Stimulated activated CD4-positive, alpha-beta T cell treated with anti-CD3 and anti-CD28 coated beads, Interleukin-4, amount 100 ng/mL, for 48 hours (primary cell): Measurements from ENCODE around the gene SUSD6.

Experiments used
- DNase-seq, 2 donors: peaks; one replicate each; pipeline ENCODE4 v3.0.0-alpha.2; 2020; ENCODE audit warnings: low read depth in 2 of 2

Gene SUSD6

DNA sequence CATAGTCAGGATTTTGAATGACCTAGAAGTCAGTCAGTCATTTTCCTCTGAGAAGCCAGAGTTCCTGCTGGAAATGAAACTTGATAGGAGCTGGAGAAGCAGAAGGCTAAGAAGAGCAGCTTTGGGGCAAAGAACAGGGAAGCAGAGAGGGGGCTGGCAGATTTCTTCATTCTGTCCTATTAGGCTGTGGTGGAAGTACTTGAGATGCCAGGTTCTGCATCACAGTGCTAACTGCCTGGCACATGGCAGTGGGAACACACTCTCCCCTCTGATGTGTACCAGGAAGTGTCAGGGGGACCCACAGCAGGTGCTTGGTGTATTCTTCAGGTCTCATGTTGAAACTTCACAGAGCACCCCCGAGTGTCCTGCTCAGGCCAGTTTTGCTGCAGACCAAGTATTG lies 61.0 kb downstream of the SUSD6 start:
- DNase-seq, result no peak

DNA sequence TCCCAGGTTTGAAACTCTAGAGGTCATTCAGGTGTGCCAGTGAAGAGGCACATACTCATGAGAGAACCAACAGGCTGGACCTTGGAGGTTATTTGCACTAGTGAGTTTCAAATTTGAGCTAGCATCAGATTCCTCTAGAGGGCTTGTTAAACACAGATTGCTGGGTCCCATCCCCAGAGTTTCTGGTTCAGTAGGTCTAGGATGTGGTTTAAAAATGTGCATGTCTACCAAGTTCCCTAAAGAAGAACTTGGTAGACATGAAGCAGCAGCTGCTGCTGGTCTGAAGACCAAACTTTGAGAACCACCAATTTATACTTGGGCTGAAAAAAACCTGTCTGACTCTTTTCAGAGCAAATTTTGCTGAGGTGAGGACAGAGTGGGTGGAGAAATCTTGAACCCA lies 61.7 kb downstream of the SUSD6 start:
- DNase-seq, result no peak

DNA sequence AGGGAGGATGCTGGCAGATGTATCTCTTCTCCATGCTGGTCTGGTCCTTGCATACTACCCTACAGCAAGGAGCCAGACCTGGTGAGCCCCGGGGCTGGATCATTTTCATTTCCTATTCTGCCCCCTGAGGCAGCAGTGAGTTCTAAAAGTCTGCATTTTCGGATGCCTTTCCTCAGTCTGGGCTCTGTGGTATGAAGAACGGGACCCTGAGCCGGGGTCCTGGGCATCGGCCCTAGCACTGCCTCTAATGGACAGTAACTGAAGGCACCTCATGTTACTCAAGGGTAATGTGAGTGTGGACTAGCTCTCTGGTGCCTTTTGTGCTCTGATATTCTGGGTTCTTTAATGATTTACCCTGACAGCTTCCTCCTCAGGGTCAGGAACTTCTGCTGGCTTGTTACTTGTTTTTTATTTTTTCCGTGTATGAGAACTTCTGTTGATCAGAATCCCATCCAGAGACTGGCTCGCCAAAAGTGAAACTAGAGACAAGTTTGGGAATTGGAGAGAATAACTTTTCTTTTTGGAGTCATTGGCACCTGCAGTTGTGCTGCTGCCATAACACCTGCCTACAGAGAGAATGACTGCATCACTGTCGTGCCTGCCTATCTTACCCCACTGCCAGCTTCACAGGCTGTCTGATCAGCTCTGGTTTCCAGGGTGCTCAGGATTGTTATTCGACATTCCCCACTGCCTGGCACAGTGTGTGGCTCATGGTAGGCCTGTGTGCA lies 62.3 kb downstream of the SUSD6 start:
- no peak for DNase-seq

- no peak for DNase-seq
Measured at GRCh38 chr14:69674546-69675244, 63.3 kb downstream of the SUSD6 start.

- DNase-seq, result no peak
Measured at GRCh38 chr14:69675245-69675583, 63.8 kb downstream of the SUSD6 start.

GRCh38 chr14:69675877-69676416 lies 64.6 kb downstream of the SUSD6 start:
- DNase-seq, result no peak

- DNase-seq, result no peak
Measured at GRCh38 chr14:69676723-69677122, 65.3 kb downstream of the SUSD6 start.

DNA sequence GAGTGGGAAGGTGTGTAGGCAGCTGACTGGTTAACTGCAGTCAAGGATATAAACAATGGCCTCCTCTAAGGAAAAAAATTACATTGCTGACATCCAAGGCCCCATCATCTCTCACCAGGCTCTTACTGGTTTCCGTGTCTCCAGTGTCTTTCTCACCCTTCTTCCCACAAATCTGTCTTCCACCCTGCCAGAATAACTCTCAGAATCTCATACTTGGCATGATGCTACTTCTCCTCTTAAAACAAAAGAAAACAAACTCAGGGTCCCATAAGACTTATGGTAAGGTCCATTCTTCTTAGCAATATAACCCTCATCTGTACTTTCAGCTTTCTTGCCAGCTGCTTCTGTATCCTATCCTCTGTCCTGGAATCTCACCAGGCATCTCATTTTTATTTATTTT lies 68.9 kb downstream of the SUSD6 start:
- DNase-seq, result no peak

DNA sequence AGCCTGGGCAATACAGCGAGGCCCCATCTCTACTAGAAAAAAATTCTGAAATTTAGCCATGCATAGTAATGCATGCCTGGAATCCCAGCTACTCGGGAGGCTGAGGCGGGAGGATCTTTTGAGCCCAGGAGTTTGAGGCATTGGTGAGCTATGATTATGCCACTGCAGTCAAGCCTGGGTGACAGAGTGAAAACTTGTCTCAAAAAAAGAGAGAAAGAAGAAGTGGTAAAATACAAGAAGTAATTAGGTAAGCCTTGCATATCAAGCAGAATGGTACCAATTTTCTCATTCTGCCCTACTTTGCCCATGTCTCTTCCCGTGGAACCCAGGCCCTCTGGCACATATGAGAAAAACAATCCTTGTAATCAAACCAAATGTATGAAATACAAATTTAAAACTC lies 70.7 kb downstream of the SUSD6 start:
- no peak for DNase-seq

DNA sequence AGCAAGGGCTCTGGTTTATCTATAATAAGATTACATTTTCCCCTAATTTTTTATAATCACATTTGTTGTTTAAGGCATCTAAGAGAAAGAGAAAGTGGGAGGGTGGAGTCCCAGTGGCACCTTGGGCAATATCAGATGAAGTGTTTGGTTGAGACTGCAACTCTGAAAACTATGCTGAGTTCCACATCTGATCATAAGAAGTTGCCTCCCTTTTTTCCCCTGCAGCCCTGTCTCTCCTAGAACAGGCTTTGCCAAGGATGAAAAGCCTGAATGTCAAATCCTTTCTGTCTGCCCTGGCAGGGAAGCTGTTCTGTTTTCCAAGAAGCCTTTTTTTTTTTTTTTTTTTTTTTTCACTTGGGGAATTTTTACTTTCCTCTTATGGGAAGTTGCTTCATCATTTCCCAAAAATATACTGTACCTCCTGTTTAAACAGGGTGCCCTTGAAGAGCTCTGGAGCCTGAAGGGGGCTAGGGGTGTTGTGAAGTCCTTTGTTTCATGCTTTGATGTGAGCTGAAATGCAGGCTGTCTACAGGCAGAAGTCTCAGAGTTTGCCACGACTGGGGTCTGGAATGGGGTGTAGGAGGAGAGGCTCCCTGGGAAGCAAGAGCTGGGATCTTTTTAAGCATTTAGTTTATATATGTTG lies 71.3 kb downstream of the SUSD6 start:
- DNase-seq, result no peak

DNA sequence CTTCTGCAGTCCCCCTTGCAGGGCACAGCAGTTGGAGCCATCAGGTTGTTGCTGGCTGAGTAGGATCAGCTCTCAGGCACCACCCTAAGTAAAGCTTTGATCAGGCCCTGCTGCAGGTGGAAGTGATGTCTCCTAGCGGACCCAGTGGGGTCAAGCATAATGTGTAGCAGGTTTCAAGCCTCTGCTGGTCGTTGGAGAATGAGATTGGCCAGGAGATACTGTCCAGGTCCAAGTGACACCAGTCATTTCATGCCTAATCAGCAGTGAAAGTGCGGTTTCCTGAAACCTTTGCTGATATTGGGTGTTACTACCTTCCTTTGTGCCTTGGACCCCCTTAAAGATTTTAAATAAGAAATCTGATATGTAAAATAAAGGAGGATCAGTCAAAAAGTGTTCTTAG lies 72.6 kb downstream of the SUSD6 start:
- DNase-seq, result no peak

DNA sequence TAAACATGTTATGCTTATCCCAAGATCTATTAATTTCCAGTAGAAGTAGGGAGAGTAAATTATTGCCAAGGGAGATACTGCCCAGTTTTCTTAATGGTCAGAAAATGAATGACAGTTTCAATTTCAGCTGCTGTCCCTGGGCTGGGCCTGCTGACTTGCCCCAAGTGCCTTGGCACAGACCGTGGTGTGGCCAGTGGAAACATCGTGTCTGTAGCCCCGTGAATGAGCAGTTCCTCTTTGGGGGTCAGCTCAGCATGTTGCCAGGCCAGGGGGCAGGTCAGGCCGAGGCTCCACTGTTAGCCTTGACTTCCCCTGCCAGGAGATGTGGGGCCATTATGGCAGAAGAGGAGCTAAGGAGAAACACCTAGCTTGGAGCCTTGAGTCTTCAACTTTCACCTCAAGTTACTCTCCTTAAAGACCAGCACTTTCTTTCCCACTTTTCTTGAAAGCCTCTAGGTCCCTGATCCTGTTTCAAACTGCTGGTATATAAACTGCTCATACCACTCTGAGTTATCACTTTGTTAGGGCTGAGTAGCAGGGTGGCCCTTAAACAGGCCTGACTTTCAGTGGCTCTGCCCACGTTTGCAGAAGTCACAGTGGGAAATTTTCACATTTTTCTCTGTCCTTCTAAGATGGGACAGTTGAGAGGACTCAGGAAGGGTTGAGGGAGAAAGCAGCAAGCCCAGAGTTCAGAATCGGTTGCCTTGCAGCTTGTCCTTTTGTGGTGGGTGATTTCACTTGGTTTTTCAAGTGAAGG lies 73.2 kb downstream of the SUSD6 start:
- DNase-seq, result no peak

DNA sequence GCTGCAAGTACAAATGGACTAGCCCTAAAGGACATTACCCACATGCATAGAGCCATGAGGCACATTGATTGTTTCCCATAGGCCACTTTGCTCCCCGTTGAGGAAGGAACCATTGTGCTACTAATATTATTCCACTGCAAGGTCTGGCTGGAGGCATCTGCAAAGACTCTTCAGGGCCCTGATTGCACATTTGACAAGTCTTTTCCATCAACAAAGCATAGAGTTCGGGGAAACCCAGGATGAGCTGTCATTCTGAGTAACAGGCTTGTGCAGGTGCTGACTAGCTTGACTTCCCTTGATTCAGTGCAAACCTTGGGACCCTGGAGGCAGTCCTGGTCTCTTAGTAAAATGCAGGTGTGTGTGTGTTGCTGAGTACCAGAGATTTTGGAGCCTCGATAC lies 73.8 kb downstream of the SUSD6 start:
- peak in 1 of 2 donors; percentile 71 for DNase-seq

GRCh38 chr14:69685716-69686115 lies 74.3 kb downstream of the SUSD6 start:
- no peak for DNase-seq

DNA sequence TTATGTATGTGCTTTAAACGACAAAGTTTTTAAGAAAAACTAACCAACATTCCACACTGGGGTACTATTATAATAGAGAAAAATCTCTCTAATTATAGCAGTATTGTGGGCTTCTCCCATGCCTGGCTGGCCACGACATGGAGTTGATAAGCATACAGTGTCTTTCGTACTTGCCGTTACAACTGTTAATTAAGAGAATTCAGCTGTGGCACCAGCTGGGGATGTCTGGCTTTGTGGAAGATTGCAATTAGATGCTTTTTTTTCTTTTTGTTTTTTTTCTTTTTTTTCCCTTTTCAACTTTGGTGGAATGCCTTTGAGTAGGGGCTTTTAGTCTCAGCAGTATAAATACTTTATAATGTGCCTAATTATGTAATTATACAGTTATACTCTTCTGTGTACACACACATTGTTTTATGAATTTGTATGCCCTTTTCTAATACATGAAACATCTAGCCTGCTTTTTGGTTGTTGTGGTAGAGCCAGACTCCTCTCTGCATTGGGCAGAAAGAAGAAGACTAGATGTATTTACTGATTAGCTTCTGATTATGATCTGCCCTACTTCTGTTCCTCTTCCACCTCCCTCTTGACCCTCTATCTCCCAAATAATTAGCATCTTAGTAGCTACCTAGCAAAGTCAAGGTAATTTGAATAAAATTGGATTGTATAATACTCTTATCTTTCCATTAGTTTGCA lies 76.4 kb downstream of the SUSD6 start:
- DNase-seq, result no peak

GRCh38 chr14:69688299-69688649 lies 76.9 kb downstream of the SUSD6 start:
- DNase-seq, result no peak

DNA sequence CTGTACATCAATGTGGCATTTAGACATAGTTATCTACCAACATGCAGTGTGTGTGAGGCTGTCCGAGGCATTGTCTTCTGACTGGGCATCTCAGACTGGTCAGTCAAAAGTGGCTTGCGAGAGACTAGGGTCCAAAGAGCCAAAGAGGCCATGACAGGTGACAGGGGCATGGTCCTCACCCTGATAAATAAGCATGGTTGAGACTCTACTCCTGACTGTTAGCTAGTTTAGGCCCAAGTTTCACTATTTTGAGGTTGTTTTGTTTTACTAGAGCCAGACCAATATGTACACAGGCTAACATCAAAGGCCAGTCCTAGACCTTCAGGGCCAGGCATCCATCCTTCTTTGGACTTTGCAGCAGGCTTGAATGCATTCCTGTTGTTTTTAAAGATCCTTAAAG lies 78.6 kb downstream of the SUSD6 start:
- DNase-seq, result no peak

- no peak for DNase-seq
Measured at GRCh38 chr14:69692594-69692993, 81.2 kb downstream of the SUSD6 start.

DNA sequence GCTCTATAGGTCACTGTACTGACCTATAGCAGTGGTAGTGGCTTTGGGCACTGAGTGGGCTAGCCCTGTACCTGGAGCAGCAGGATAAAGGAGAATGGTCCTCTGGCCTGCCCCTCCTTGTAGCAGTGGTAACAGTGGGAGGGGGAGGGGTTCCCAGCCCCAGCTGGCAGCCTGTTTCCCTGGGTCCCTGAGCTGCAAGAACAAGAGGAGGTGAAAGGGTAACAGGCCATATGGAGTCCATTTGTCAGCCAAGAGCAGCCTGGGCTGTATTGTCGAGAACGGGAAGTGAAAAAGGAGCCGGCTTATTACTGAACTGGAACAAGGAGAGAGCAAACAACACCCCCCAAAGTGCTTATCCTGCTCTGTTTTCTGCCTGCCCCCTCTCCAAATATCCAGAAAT lies 81.7 kb downstream of the SUSD6 start:
- no peak for DNase-seq

DNA sequence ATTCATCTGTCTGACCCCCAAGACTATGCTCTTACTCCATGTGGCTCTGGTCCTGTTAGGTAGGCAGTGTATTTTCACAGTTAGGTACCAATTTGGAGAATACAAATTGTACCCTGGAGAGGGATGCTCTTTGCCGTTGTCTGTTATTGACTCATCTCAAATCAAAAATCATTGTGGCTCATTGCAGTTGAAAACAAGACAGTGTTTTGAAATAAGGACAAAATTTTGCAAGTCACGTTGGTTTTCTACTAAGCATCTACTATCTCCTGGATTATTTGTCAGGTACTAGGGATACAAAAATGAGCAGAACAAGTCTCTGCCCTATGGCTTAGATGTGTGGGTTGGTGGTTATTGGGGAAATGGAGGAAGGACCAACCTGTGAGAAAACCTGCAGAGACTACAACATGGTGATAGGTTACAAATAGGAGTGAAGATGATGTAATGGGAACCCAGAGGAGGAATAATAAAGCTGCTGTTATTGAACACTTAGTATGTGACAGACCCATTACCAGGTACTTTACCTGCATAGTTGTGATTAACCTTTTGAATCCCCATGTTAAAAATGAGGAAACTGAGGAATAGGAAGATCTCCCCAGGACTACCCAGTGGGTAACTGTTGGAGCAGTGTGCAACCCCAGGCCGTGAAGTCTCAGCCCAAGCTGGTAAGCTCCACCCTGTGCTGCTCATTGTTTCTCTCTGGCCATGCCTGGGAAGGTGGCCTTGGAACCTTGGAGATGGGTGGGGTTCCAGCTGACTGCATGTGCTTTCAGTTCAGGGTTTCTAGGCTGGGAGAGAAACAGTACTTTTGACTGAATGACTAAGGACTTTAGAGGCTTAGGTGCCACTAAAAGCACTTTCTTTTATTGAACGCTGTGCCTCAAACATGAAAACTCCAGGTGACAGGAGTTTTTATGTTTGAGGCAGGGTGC lies 82.7 kb downstream of the SUSD6 start:
- no peak for DNase-seq
